ENCODE measurements around the gene TMLHE.
"Not testable (repeated sequence)": the region's sequence is repeated elsewhere in the genome, so short reads cannot be mapped to it uniquely, and the experiment has no call there.

DNA sequence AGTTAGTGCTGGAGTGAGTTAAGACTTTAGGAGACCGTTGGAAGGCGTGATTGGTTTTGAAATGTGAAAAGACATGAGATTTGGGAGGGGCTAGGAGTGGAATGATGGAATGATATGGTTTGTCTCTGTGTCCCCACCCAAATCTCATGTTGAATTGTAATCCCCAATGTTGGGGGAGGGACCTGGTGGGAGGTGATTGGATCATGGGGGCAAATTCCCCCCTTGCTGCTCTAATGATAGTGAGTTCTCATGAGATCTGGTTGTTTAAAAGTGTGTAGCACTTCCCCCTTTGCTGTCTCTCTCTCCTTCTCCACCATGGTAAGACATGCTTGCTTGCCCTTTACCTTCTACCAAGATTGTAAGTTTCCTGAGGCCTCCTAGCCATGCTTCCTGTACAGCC is 85.7 kb downstream of the TMLHE start:
- TF ChIP-seq, protein P1, sequence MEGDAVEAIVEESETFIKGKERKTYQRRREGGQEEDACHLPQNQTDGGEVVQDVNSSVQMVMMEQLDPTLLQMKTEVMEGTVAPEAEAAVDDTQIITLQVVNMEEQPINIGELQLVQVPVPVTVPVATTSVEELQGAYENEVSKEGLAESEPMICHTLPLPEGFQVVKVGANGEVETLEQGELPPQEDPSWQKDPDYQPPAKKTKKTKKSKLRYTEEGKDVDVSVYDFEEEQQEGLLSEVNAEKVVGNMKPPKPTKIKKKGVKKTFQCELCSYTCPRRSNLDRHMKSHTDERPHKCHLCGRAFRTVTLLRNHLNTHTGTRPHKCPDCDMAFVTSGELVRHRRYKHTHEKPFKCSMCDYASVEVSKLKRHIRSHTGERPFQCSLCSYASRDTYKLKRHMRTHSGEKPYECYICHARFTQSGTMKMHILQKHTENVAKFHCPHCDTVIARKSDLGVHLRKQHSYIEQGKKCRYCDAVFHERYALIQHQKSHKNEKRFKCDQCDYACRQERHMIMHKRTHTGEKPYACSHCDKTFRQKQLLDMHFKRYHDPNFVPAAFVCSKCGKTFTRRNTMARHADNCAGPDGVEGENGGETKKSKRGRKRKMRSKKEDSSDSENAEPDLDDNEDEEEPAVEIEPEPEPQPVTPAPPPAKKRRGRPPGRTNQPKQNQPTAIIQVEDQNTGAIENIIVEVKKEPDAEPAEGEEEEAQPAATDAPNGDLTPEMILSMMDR (IDR thresholded peaks at IDR 0.05) = not testable (repeated sequence)
- TF ChIP-seq EP300, POLR2AphosphoS5 (IDR thresholded peaks at IDR 0.05): not testable (repeated sequence)

All from upper lobe of left lung (tissue), 4 donors.